ENCODE data around the gene STYXL2.

STYXL2 gene

DNA sequence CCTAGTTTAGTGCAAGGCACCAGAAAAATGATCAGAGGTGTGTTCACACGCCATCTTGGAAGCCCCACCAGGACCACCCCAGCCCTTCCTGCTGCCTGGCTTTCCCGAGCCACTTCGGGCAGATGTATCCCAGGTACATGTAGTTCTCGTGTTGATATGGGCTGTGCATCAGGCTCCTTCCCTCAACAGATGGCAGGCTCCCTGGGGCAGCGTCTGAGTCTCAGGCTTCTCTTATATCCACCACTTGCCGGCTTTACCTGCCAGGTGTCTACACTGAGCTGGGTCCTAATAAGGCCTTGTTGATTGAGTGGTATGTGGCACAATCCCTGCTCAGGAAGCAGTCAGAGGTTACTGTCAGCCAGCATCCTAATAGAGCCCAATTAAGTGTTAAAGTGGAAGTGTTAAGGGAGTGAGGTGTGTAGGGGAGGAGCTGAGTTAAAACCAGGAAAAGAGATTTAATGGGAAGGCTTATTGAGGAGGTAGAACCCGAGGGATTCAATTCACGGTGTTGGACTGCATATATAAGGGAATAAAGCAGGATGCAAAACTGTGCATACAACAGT is 12.2 kb upstream of the STYXL2 start:
- no peak for DNase-seq (ENCODE audit: low read depth)

DNA sequence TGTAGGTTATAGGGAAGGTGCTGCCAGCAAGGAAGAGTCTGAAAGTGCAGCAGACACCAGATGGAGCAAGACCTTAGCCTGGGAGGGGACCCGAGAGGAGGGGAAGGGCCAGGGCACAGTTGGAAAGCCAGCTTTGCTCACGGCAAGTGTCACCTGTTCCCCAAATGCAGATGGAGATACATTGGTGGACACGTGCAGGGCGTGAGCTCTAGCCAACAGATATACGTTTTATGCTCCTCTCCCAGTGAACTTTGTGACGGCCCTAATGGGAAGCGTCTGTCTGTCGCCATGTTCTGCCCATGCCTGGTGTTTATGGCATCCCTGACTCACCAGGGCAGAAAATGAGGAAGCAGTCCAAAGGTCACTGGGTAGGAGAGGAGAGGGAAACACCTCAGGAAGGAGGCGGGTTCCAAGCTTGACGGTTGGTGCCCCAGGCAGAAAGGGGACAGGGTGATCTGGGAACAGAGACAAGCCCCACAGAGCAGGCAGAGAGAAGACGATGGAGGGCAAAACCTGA is 11.3 kb upstream of the STYXL2 start:
- DNase-seq (ENCODE audit: low read depth): no peak

DNA sequence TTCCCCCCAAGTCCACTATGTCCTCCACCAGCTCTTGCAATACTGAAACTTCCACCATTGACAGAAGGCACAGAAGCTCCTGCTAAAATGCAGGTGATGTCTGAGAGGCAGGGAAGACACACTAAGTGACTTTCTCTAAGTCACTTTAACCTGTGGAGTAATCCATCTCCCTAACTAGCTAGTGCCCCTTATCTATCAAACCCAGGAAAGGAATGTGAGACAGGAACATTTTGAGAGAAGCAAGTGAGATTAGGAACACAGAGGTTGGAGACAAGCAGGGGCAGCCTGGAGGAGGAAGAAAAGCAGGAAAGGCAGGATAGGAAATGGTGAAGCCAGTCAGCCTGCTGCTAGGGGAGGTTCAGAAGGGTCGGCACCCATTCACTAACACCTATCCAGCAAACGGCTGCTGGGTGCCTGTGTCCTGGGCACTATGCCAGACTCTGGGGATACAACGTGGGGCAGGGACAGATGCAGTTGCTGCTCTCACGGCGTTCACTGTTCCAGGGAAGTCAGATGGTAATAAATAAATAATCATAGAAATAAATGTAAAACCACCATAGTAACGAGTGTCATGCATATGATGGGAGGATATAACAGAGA is 10.7 kb upstream of the STYXL2 start:
- DNase-seq (ENCODE audit: low read depth): no peak

DNA sequence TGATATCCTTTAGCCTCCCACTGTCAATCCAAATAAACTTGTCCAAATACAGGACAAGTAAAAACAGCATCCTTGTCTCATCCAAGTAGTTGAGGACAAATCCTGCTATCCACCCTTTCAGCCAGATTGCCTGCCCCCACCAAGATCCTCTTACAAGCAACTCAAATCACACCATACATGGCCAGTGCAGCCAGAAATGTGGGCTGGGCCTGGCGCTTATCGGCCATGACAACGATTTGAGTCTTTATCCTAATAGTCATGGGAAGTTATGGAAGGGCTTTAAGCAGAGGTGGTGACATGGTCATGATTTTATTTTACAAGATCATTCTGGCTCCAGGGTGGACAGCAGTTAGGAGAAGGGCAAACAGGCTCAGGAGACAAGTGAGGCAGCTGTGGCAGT is 10.0 kb upstream of the STYXL2 start:
- no peak for DNase-seq (ENCODE audit: low read depth)

DNA sequence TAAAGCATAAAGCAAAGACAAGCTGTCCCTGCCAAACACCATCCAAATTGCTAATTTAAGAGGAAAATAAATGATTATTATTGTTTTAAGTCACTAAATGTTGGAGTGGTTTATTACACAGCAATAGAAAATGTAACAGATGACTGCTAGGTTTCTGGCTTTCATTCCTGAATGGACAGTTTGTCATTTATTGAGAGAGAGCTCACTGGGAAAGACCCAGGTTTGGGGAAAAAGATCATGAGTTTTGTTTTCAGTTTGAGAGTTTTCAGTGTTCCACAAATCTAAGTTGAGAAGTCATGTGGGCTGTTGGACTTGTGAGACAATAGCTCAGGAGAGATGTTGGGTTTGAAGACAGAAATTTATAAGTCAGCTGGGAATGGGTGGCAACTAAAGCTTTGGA is 9.1 kb upstream of the STYXL2 start:
- DNase-seq (ENCODE audit: low read depth): no peak

GRCh38 chr1:167086033-167086432 is 7.8 kb upstream of the STYXL2 start:
- no peak for DNase-seq (ENCODE audit: low read depth)

GRCh38 chr1:167086768-167087167 is 7.1 kb upstream of the STYXL2 start:
- no peak for DNase-seq (ENCODE audit: low read depth)

DNA sequence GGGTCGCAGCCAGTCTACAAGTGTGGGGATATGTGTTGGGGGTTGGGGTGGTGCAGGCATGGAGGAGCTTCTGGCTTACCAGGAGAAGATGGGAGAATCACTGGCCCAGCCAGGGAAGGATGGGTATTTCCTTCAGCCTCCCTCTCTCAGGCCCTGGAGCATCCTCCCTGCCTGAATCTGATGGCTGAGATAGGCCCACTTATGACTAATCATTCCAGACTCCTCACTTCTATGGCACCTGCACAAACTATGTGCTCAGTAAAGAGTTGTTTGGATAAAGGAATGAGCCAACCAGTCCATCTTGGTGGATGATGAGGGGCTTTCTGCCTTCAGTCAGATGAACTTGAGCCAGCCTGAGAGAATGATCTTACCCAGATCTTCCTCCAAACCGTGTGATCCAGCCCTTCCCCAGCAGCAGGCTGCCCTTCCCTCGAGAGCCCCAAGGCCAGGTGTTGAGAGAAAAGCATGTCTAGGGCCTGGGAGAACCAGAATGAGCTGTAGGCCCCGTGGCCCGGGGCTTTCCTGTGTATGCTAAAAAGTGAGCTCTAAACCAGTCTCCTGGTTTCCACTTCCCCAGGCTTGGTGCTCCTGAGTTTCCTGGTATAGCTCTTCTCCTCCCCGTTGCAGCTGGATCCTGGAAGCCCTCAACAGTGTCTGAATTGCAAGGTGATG is 5.0 kb upstream of the STYXL2 start:
- DNase-seq (ENCODE audit: low read depth): no peak

- no peak for DNase-seq (ENCODE audit: low read depth)
Observed at GRCh38 chr1:167089939-167090313, 3.9 kb upstream of the STYXL2 start.

- DNase-seq (ENCODE audit: low read depth): no peak
Observed at GRCh38 chr1:167090314-167090942, 3.4 kb upstream of the STYXL2 start, which contains the start of gene GPA33. TSS of gene GPA33 (minus strand) at chr1:167090377. CDS start at chr1:167090287, 90 bp downstream.

GRCh38 chr1:167092653-167093052 is 1.2 kb upstream of the STYXL2 start:
- no peak for DNase-seq (ENCODE audit: low read depth)

DNA sequence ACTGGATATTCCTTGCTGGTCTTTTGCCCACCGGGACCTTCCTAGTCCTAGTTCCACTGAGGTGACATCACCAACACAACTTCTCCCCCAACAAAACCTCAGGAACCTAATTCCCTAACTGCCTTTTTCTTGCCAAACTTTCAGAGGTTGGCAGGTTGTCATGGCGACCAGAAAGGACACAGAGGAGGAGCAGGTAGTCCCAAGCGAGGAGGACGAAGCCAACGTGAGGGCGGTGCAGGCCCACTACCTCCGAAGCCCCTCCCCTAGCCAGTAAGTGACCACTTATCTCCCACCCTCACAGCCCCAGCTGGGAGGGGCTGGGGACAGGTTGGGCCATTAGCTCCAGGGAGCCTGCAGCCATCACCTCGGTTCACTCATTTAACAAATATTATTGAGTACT is 815 bp downstream of the STYXL2 start:
- DNase-seq (ENCODE audit: low read depth): no peak

DNA sequence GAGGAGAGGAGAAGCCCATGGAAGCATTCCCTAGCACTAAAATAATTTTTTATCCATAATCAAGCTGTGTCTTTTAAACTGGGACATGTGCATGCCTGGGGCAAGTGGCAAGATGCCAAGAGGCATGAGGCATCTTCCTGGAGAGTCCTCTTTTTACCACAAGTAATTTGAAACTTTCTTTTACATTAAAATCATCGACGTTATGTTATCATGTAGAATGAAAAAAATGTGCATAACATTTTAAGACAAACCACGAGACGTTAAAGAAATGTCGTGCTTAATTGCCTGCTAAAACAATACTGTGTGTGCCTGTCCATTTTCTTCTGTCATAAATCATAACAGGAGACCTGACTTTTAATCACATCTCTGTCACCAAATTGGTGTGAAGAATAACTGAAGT is 1.5 kb downstream of the STYXL2 start:
- DNase-seq (ENCODE audit: low read depth): no peak

GRCh38 chr1:167099851-167100250 is 6.0 kb downstream of the STYXL2 start:
- no peak for DNase-seq (ENCODE audit: low read depth)

DNA sequence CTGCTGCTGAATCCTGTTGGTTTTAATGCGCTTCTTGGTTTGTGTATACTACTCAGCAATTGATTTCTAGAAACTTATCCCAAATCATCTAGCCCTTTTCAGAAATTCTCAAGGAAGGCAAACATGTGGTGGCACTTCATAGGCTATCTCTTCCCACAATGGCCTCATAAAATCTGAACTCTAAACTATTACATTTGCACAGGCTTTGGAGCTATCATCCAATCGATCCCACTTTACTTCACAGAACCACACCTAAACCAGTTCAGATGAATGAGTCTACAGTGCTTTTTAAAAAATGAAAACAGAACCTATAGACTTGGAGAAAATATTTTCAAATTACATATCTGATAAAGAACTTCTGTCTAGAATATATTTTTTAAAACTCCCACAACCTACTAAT is 6.9 kb downstream of the STYXL2 start:
- DNase-seq (ENCODE audit: low read depth): no peak

GRCh38 chr1:167101754-167102153 is 7.9 kb downstream of the STYXL2 start:
- DNase-seq (ENCODE audit: low read depth): no peak

DNA sequence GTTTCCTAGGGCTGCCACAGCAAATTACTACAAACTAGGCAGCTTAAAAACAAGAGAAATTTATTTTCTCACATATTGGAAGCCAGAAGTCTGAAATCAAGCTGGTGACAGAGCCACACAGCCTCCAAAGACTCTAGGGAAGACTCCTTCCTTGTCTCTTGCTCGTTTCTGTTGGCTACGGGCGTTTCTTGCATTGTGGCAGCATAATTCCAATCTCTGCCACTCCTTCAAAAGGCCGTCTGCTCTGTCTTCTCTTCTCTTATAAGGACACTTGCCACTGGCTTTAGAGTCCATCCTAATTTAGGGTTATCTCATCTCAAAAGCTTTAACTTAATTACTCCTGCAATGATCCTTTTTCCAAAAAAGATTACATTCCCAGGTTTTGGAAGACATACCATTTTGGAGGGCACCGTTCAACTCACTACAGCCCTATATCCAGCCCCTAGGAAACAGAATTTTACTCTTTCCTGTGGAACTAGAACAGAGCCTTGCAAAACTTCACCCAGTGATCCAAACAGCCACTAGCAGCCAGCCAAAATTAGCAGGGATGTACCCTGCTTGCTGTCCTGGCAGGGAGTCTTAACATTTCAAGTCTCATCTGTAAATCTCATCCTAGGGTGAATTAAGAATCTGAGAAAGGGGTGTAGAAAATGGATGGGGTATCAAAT is 9.2 kb downstream of the STYXL2 start:
- no peak for DNase-seq (ENCODE audit: low read depth)

GRCh38 chr1:167104256-167104633 is 10.4 kb downstream of the STYXL2 start:
- DNase-seq (ENCODE audit: low read depth): no peak

- DNase-seq (ENCODE audit: low read depth): no peak
Observed at GRCh38 chr1:167105271-167106118, 11.6 kb downstream of the STYXL2 start.

- DNase-seq (ENCODE audit: low read depth): no peak
Observed at GRCh38 chr1:167106119-167106461, 12.2 kb downstream of the STYXL2 start.

DNA sequence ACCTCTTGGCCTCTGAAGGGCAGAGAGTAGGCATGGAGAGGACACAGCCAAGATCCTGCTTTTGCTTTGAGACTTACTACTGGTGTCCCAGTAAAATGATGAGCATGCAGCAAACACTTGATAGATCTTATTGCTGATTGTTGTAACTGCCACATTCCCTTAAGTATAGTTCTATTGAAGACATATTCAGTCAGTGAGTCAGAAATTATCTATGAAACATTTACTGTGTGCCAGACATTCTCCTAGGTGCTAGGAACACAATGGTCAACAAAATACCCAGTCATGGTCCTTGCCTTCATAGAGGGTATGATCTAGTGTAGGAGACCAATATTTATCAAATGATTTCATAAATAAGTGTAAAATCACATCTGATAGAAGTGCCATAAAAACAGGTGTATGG is 13.6 kb downstream of the STYXL2 start:
- no peak for DNase-seq (ENCODE audit: low read depth)

DNA sequence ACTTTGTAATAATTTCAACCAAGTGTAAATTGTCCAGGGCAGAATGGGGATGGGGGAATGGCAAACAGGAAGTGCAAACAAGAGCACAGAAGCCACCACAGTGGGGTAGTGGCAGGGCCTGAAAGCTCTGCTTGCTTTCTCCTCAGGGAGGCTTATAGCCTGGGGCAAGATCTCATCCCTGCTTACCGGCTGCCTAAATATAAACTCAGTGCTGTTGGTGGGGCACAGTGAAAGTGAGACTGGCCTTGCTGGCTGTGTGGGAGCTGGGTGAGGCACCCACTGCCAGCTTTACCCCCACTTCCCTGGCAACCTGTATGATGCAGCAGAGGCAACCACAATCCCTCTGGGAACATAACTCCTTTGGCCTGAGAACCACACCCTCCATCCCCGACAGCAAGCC is 15.2 kb downstream of the STYXL2 start:
- no peak for DNase-seq (ENCODE audit: low read depth)
